Caki2 (cell line): Measurements from ENCODE around the gene FKRP. TPM values are rescaled to one million over a fixed set of nuclear protein-coding genes. Genes with fewer than 3 reads are reported as not detected.
"Not testable (repeated sequence)": the region's sequence is repeated elsewhere in the genome, so short reads cannot be mapped to it uniquely, and the experiment has no call there.

Source experiments
- DNase-seq: peaks from one replicate; pipeline ENCODE4 v3.0.0-alpha.2; 2015; ENCODE audit warnings: low read depth
- in situ Hi-C: cut with HindIII; loops from 2 replicates; pipeline ENCODE4 v1.10.0; 2016; ENCODE audit warnings: low sequenced_read_pairs, low pct_unique_long_range_greater_than_20kb, mixed read lengths
- total RNA-seq: library from RNA; depleted of rRNA; stranded (reverse); fragments of >200 nt; shearing (Covaris generic); gene quantifications from 2 replicates; pipeline ENCODE4 v1.2.3, GENCODE V29; 2014; ENCODE audit warnings: low replicate concordance

FKRP gene
- total RNA-seq, 1 experiment from 2014 or later = 23.7 TPM

DNA sequence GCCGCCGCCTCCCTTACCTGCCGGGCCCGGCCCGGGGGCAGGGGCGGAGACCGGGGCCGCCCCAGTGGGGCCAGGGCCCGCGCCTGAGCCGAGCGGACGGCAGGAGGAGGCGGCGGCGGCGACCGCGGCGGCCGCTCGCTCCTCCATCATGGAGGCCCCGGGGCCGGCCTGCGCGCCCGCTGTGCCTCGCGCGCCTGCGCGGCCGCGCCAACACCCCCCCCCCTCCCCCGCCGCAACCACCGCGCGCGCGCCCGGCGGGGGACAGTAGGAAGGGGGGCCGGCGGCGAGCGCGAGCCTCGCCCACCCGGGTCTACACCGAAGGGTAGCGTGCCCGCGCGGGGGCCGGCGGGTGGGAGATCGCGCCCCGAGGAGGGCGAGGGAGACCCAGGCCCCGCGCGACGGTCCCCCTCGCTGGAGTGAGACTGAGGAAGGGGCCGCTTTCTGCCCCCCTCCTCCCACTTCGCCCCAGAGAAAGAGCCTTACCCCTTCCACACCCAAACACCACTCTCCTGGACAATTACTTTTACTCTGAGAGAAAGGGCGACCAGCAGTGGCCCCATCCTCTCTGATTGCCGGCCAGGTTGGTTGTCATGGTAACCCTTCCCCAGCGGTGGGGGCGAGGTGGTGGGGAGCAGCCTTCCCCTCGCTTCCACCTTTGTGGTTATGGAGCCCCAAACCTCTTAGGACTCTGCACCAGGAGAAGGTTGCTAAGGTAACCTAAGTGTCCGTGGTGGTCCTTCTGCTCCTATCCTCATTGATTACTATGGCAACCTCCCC is 612 bp downstream of the FKRP start, which contains the start of gene STRN4:
Gene STRN4, minus strand, starts transcription at position 170 of the 777 bp plus-strand sequence. Its CDS starts 20 bp downstream, at position 150.
- no peak for DNase-seq
- in situ Hi-C loops = no loop called here

DNA sequence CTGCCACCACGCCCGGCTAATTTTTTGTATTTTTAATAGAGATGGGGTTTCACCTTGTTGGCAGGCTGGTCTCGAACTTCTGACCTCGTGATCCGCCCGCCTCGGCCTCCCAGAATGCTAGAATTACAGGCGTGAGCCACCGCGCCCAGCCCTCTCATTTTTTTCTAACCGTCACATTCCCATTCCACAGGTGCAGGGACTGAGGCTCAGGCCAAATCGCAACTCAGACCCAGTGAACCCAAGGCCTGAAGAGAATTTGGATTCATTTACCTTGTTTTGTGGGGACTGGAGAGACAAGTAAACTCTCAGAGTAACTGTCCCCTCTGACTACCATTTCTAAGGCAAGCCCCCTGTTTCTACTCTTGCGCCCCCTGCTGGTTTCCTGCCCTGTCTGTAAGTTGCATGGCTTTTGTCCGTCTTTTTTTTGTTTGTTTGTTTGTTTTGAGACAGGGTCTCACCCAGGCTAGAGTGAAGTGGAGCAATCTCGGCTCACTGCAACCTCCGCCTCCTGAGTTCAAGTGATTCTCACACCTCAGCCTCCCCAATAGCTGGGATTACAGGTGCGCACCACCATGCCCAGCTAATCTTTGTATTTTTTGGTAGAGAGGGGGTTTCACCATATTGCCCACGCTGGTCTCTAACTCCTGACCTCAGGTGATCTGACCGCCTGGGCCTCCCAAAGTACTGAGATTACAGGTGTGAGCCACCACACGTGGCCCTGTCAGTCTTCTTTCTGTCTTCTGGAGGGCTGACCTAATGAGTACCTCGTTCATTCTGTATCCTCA is 2.7 kb downstream of the FKRP start:
- DNase-seq = no peak
- in situ Hi-C loops = no loop called here

DNA sequence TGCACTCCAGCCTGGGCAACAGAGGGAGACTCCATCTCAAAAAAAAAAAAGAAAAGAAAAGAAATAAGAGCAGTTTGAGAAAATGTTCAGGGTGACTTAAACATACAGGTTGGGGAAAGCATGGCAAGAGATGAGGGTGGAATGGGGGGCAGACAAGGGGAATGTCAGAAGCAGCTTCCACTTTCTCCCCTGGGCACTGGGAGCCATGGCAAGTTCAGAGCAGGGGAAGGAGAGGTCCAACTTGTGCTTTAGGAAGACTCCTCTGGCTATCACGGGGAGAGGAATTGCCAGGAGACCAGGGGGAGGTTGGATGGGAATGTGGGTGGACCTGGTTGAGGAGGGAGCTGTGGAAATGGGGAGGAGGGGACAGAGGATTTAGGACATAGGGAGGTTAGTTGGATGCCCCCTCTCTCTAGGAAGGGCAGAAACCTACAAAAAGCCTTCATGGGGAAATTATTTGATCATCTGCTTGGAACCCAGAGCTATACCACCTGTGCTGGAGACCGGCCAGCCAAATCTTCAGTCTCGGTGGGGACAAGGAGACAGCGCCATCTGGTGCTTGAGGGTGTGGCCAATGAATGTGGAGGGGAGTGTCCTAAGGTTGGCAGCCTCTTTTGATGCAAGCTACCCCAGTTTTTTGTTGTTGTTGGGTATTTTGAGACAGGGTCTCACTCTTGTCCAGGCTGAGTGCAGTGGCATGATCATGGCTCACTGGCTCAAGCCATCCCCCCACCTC is 7.7 kb downstream of the FKRP start:
- in situ Hi-C loops = no loop called here
- no peak for DNase-seq

DNA sequence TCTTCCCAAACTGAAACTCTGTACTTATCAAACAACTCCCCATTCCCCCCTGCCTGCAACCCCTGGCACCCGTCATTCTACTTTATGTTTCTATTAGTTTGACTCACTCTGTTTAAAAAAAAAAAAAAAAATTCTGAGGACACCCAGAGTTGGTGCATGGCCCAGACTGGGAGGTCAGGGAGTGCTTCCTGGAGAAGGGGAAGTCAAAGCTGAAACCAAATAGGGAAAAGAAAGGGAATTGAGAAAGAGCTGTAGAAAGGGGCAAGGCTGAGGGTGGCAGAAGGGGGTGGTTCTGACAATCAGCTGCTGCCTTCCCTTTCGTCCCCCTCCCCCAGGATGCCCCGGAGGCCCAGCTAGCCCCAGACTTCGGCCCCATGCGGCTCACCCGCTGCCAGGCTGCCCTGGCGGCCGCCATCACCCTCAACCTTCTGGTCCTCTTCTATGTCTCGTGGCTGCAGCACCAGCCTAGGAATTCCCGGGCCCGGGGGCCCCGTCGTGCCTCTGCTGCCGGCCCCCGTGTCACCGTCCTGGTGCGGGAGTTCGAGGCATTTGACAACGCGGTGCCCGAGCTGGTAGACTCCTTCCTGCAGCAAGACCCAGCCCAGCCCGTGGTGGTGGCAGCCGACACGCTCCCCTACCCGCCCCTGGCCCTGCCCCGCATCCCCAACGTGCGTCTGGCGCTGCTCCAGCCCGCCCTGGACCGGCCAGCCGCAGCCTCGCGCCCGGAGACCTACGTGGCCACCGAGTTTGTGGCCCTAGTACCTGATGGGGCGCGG is 9.4 kb downstream of the FKRP start:
- in situ Hi-C loops = no loop called here
- DNase-seq = no peak

DNA sequence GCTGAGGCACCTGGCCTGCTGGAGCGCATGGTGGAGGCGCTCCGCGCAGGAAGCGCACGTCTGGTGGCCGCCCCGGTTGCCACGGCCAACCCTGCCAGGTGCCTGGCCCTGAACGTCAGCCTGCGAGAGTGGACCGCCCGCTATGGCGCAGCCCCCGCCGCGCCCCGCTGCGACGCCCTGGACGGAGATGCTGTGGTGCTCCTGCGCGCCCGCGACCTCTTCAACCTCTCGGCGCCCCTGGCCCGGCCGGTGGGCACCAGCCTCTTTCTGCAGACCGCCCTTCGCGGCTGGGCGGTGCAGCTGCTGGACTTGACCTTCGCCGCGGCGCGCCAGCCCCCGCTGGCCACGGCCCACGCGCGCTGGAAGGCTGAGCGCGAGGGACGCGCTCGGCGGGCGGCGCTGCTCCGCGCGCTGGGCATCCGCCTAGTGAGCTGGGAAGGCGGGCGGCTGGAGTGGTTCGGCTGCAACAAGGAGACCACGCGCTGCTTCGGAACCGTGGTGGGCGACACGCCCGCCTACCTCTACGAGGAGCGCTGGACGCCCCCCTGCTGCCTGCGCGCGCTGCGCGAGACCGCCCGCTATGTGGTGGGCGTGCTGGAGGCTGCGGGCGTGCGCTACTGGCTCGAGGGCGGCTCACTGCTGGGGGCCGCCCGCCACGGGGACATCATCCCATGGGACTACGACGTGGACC is 10.1 kb downstream of the FKRP start:
- in situ Hi-C loops = no loop called here

DNA sequence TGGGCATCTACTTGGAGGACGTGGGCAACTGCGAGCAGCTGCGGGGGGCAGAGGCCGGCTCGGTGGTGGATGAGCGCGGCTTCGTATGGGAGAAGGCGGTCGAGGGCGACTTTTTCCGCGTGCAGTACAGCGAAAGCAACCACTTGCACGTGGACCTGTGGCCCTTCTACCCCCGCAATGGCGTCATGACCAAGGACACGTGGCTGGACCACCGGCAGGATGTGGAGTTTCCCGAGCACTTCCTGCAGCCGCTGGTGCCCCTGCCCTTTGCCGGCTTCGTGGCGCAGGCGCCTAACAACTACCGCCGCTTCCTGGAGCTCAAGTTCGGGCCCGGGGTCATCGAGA is 10.7 kb downstream of the FKRP start:
- DNase-seq = no peak
- in situ Hi-C loops = no loop called here

More for the DNA sequence above, 10.1 kb downstream of the FKRP start:
- DNase-seq = no peak

DNA sequence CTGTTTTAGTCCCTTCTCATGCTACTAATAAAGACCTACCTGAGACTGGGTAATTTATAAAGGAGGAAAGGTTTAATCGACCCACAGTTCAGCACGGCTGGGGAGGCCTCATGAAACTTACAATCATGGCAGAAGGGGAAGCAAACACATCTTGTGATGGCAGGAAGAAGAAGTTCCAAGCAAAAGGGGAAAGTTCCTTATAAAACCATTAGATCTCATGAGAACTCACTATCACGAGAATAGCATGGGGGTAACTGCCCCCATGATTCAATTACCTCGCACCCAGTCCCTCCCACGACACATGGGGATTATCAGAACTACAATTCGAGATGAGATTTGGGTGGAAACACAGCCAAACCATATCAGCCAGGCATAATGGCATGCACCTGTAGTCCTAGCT is 13.3 kb downstream of the FKRP start:
- in situ Hi-C loops = no loop called here
- no peak for DNase-seq

DNA sequence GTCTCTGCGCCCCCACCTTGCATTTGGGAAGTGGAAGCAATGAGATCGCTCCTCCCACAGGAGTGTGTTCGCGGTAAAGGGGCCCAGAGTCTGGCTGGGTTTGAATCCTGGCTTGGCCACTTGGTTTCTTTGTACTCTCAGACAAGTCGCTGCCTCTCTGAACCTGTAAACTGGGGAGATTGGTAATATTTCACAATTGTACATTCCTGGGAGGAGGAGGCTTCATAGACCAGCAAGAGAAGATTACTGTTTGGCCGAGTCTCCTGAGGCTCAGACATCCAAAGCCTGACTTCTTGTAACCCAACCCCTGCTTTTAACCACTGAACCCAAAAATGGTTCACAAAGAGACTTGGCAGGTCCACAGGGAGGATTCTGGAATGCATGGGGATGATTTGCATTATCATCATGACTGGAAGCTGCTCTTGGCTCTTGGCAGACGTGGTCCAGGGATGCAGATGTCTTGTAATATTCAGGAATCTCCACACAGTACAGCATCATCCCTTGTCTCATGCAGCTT is 14.0 kb downstream of the FKRP start:
- DNase-seq = peak; percentile 47

DNA sequence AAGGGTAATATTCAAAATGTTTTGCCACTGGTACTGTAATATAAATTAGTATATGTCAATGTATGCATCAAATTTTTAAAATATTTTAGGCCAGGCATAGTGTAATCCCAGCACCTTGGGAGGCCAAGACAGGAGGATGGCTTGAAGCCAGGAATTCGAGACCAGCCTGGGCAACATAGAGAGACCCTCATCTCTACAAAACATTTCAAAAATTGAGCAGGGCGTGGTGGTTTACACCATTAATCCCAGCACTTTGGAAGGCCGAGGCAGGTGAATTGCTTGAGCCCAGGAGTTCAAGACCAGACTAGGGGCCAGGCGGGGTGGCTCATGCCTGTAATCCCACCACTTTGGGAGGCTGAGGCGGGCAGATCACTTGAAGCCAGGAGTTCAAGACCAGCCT is 14.5 kb downstream of the FKRP start:
- in situ Hi-C loops = no loop called here

More for the DNA sequence above, 14.0 kb downstream of the FKRP start:
- in situ Hi-C loops = no loop called here

DNA sequence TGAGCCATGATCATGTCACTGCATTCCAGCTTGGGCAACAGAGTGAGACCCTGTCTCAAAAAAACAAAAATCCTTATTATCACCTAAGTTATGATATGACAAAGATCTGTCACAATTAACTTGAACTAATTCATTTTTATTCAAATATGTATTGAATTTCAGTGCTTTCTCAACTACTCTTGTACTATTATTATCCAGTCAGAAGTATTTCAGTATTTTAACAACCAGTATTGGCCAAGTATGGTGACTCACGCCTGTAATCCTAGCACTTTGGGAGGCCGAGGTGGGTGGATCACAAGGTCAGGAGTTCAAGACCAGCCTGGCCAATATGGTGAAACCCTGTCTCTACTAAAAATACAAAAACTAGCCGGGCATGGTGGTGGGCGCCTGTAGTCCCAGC is 15.0 kb downstream of the FKRP start:
- in situ Hi-C loops = not testable (repeated sequence)

More for the DNA sequence above, 14.5 kb downstream of the FKRP start:
- DNase-seq = no peak

DNA sequence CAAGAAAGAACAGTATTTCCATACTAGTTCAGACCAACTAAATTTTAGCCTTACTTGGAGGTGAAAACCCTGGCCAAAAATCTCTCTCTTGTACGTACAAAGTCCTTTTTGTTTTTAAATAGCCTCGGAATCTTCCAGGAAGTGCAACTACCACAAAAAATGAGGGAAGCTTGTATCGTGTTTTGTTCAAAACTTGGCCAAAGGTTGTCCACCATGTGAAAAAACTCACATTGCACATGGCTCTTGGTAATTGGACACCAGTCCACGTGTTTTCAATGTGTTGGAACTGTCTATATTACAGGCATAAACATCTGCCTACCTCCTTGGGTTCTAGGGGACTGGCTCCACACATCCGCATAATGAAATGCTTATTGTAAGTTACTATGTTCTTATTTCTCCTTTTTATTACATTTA is 15.6 kb downstream of the FKRP start:
- no peak for DNase-seq
- in situ Hi-C loops = no loop called here

More for the DNA sequence above, 15.0 kb downstream of the FKRP start:
- not testable (repeated sequence) for DNase-seq

DNA sequence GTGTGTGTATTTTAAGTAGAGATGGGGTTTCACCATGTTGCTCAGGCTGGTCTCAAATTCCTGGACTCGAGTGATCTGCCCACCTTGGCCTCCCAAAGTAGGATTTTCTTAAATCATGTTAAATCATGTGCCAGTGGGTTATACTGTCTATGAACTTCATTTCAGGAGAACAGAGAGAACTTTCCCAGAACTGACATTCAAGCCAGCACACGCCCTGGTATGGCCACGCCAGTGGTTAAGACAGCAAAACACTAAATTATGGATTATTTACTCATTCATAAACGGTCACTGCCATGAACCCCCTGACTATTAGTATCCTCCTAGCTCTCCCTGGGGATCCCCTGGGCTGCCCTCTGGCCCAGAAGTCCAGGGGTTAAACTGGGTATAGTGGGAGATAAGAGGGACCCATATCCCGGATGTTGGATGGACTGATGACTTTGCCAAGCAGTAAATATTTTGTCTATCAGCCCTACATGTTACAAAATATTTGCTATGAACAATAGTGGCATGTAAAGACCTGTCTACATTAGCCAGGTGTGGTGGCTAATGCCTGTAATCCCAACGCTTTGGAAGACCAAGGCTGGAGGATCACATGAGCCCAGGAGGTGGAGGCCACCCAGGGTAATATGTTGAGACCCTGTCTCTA is 16.5 kb downstream of the FKRP start:
- DNase-seq = no peak
- in situ Hi-C loops = no loop called here

DNA sequence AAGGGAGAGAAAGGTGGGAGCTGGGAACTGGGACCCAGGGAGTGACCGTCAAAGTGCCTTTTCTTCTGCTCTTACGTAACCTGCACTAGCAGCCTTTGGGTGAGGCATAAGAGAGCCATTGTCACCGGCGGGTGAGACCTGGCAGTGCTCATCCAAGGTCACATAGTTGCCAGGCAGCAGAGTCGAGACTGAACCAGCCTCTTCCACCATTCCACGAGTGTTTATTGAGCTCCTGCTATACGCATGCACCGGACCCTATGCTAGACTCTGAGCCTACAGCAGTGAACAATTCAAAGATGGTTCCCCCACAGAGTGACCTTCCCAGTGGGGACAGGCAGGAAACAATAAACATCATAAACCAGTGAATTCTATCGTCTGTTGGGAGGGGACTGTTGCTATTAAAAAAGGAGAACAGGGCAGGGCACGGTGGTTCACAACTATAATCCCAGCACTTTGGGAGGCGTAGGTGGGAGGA is 19.0 kb downstream of the FKRP start:
- DNase-seq = no peak
- in situ Hi-C loops = no loop called here

DNA sequence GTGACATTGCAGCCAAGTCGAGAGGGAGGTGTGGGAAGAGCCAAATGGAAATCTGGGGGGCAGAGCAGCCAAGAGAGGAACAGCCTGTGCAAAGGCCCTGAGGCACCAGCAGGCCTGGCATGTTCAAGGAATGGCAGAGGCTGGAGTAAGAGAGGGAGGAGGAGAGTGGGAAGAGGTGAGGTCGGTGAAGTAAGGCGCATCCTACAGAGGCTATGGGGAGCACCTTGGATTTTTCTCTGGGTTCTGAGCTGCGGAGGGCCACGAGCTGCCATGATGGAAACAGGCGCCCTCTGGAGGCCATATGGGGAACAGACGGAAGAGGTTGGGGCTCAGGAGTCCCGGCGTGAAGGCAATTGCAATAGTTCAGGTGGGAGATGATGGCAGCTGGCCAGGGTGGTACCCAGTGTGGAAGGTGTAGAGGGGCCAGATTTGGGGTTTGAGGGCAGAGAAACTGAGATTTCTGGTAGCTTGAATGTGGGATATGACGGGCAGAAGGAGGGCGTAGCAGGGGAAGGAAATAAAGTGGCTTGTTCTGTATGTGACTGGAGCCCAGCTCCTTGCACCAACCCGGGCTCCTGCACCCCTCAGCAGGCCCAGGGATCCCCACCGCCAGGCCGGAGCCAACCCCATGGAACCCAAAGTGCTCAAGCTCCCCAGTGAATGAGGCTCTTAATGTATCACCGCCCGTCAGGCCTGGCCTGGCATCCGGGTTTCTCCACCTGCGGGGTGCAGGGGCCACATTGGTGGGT is 20.9 kb downstream of the FKRP start:
- DNase-seq = no peak
- in situ Hi-C loops = no loop called here

DNA sequence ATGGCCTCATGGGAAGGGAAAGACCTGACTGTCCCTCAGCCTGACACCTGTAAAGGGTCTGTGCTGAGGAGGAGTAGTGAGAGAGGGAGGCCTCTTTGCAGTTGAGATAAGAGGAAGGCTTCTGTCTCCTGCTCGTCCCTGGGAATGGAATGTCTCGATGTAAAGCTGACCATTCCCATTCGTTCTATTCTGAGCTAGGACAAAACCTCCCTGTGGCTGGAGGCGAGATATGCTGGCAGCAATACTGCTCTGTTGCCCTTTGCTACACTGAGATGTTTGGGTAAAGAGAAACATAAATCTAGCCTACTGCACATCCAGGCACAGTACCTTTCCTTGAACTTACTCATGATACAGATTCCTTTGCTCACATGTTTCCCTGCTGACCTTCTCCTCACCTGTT is 22.9 kb downstream of the FKRP start:
- in situ Hi-C loops = not testable (repeated sequence)

More for the DNA sequence above, 22.9 kb downstream of the FKRP start:
- not testable (repeated sequence) for DNase-seq
